PC-9 (cell line): Measurements from ENCODE around the gene MSI2.

ENCODE experiments used
- EZH2 ChIP-seq: fragments of 200-600 bp; sonication (generic); IDR thresholded peaks from 2 replicates; pipeline ENCODE4 v1.8.0; 2017; ENCODE audit warnings: antibody characterized with exemption, low read depth
- TF ChIP-seq, protein P1 (sequence below): fragments of 200-600 bp; sonication (generic); conservative IDR thresholded peaks from 2 replicates; pipeline ENCODE4 v1.6.1; 2017; ENCODE audit warnings: mixed run types, antibody characterized with exemption, mild to moderate bottlenecking, moderate library complexity

DNA sequence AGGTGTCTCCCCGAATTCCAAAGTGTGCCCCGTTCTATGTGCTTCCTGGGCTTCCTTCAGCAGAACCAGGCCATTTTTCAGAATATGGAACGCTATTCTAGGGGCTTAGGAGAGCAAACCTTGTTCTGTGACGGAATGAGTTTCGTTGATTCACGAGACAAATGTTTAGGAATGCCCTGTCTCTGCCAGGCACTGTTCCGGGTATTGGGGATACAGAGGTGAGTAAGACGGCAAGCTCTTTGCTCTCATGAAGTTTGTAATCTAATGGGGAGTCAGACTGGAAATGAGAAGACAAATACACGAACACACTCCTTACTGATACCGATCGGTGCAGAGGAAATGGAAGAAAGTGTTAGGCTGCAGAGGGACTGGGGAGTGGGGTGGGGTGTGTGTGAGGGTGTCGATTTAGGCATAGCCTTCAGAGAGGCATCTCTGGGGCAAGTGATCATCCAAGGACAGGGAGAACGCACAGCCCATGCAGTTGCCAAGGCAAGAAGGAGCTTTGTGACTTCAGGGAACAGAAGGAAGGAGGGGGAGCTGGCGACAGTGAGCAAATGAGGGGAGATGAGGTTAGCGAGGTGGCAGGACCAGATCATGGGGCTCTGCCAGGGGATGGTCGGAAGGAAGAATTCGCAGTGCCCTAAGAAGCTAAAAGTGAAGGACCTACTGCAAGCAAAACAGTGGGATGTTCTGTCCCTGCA is 189.6 kb downstream of the MSI2 start:
- TF ChIP-seq, protein P1, sequence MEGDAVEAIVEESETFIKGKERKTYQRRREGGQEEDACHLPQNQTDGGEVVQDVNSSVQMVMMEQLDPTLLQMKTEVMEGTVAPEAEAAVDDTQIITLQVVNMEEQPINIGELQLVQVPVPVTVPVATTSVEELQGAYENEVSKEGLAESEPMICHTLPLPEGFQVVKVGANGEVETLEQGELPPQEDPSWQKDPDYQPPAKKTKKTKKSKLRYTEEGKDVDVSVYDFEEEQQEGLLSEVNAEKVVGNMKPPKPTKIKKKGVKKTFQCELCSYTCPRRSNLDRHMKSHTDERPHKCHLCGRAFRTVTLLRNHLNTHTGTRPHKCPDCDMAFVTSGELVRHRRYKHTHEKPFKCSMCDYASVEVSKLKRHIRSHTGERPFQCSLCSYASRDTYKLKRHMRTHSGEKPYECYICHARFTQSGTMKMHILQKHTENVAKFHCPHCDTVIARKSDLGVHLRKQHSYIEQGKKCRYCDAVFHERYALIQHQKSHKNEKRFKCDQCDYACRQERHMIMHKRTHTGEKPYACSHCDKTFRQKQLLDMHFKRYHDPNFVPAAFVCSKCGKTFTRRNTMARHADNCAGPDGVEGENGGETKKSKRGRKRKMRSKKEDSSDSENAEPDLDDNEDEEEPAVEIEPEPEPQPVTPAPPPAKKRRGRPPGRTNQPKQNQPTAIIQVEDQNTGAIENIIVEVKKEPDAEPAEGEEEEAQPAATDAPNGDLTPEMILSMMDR, result no peak
- TF ChIP-seq EZH2, result no peak
